ENCODE results near the gene SNRPA.

DNA sequence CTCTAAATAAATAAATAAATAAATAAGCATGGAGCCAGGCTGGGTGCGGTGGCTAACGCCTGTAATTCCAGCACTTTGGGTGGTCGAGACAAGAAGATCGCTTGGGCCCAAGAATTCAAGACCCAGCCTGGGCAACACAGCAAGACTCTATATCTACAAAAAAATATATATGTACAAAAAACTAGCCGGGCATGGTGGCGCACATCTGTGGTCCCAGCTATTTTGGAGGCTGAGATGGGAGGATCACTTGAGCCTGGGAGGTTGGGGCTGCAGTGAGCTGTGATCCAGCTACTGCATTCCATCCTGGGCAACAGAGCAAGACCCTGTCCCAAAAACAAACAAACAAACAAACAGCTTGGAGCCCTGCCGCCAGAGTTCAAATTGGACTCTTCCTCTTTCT, 3.5 kb upstream of the SNRPA start:
- TF ChIP-seq CTCF (IDR thresholded peaks at IDR 0.05; ENCODE audit: borderline replicate concordance, extremely low read depth, low read length, poor library complexity, severe bottlenecking) = no peak
- no peak for TF ChIP-seq EZH2 (IDR thresholded peaks at IDR 0.05; ENCODE audit: borderline replicate concordance, low read depth, low read length, severe bottlenecking)
